GM12872 (cell line): ENCODE results near the gene TMEM253.

ENCODE experiments used
- TF ChIP-seq, protein P1 (sequence below): IDR thresholded peaks from 3 replicates; pipeline ENCODE4 v1.5.1; 2011; ENCODE audit warnings: low read depth, mild to moderate bottlenecking, low read length, moderate library complexity; ENCODE audit not compliant: insufficient read depth

The TMEM253 gene

DNA sequence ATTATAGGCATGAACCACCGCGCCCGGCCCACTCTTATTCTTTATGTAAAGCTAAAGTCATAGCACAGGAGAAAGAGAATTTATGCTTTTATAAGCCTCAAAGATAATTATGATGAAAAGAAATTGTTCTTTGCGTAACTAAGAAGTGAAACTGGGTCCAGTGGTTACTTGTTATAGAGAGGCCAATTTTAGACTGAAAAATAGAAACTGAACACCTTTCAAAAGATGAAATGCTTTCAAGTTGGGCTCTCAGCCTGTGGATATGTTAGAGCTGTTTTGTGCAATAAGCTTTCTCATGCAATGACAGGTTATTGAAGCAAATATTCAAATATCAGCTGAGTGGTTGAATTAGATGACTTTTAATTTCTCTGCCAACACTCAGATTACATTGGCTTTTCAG is 7.9 kb downstream of the TMEM253 start:
- TF ChIP-seq, protein P1, sequence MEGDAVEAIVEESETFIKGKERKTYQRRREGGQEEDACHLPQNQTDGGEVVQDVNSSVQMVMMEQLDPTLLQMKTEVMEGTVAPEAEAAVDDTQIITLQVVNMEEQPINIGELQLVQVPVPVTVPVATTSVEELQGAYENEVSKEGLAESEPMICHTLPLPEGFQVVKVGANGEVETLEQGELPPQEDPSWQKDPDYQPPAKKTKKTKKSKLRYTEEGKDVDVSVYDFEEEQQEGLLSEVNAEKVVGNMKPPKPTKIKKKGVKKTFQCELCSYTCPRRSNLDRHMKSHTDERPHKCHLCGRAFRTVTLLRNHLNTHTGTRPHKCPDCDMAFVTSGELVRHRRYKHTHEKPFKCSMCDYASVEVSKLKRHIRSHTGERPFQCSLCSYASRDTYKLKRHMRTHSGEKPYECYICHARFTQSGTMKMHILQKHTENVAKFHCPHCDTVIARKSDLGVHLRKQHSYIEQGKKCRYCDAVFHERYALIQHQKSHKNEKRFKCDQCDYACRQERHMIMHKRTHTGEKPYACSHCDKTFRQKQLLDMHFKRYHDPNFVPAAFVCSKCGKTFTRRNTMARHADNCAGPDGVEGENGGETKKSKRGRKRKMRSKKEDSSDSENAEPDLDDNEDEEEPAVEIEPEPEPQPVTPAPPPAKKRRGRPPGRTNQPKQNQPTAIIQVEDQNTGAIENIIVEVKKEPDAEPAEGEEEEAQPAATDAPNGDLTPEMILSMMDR, result no peak

DNA sequence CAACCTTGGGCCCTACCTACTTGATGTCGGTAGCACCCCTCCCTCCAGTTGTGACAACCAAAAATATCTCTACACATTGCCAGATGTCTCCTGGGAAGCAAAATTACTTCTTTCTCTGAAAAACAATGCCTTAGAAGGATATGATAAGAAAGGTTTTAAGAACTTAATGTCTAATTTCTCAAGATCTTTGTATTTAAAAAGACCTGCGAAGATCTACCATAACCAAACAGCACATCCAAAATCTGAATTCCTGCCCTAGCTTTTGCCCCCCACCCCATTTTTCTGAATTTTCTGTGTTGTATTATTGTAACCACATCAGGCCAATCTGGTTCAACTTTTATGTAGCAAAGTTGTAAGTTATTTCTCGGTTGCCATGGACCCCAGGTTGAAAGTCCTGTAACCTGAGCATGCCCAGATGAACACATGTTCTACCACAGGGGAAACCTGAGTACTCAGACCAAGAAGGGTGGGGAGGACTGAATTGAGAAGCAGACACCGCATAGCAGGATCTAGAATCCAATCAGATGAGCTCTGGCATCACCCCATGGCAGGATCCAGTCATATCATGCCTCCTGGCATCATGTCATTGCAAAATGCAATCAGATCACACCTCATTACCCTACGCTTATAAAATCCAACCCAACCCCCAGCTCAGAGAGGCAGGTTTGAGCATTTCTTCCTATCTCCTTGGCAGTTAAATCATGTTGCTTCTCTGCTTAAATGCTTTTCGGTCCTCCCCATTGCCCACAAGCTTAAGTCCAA is 8.7 kb downstream of the TMEM253 start:
- TF ChIP-seq, protein P1, result no peak

DNA sequence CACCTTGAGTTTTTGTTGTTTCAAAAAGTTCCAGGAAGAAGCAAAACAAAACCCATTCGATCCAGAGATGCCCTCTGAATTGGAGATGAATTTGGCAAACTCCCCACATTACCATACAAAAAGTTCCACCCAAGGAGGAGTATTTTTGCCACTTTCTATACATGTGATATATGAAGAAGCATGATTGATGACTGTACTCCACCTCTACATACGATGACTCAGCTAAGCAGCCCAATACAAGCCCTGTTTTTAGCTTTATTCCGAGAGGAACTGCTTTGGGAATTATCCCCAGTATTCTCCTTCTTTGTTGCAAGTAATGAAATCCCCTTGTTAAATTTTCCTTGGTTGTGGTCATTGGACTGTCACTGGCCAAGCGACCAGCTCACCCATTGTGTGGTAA is 11.4 kb downstream of the TMEM253 start:
- TF ChIP-seq, protein P1, result no peak

DNA sequence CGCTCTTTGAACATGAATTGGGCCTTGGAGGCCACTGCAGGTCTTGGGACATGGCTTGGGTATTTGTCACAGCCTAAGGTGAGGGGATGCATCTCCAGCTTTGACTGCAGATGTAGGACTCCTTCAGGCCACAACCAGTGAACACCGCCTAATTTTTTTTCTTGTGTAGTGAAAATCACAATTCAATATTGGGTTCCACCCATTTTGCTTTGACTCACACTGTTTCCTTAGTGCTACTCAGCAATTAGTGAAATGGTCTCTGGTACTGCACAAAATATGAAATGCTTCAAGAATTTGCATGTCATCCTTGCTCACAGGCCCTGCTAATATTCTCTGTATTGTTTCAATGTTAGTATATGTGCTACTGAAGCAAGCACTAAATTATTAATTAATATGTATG is 12.5 kb downstream of the TMEM253 start:
- TF ChIP-seq, protein P1, result no peak

DNA sequence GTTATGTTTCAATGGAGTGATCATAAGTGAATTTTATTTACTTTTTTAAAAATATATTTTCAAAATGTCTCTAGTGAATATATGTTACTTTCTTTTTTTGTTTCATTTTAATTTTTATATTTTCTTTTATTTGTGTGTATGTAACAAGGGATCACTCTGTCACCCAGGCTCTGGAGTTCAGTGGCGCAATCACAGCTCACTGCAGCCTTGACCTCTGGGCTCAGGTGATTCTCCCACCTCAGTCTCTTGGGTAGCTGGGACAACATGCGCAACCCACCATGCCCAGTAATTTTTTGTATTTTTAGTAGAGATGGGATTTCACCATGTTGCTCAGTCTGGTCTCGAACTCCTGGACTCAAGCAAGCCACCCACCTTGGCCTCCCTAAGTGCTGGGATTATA is 18.1 kb downstream of the TMEM253 start:
- TF ChIP-seq, protein P1, result no peak

DNA sequence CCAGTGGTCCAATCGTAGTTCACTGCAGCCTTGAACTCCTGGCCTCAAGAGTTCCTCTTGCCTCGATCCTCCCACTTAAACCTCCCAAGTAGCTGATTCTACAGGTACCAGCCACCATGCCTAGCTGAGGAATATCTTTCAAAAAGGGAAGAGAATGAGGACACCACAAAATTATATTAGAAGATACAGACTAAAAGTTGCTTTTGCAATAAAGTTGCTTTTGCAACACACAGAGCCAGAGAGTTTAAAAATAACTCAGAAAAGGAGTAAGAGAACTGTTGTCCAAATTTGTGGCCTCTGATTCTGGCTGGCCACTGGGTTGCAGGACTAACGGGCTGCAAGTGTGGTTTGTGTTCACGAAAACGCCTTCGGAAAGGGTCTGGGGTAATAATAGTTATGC is 19.8 kb downstream of the TMEM253 start:
- TF ChIP-seq, protein P1, result no peak

DNA sequence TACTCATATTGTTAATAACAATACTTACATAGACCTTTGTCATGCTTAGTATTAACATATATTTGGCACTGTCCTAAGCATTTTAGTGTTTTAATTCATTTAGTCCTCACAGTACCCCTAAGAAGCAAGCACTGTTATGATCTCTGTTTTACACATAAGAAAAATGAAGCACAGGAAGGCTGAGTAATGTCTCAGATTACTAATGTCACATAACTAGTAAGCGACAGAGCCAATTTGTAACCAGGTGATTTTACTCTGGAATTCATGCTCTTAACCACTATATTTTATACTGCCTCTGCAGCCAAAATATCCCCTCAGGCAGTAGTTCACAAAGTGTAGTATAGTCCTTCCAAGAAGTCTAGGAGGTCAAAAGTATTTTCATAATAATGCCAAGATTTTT is 20.3 kb downstream of the TMEM253 start:
- TF ChIP-seq, protein P1, result no peak
